GM12878 (cell line): ENCODE measurements around the gene RIPOR1. TPM values are rescaled to one million over a fixed set of nuclear protein-coding genes. Genes with fewer than 3 reads are reported as not detected.

ENCODE experiments used
- ATAC-seq: fragments of 200-7000 bp; cut with Tn5 transposase; 3 replicates; pipeline ENCODE4 v1.9.1; 2020; ENCODE audit warnings: mild to moderate bottlenecking, moderate library complexity
- BruUV-seq: library from RNA; stranded (reverse); fragments of 400-500 nt; replicated peaks from 2 replicates; lab custom pipeline; 2021; lab: Mats Ljungman, UMichigan
- CTCF ChIA-PET: fragments of 300-600 bp; sonication (Branson Sonifier 250); formaldehyde crosslinking; extraction: SDS; loops from one replicate; lab custom pipeline; 2021; ENCODE audit warnings: inconsistent platforms; lab: Yijun Ruan, JAX
- POLR2A ChIA-PET: fragments of 350-600 bp; formaldehyde crosslinking; extraction: SDS; loops from one replicate; lab custom pipeline; 2021; ENCODE audit warnings: inconsistent platforms; lab: Charles Lee
- RAD21 ChIA-PET: fragments of 300-600 bp; sonication (Branson Sonifier 250); formaldehyde crosslinking; loops from one replicate; lab custom pipeline; 2023; ENCODE audit warnings: antibody characterized with exemption; ENCODE audit not compliant: unreplicated experiment; lab: Charles Lee
- SMC1A ChIA-PET: fragments of 300-600 bp; sonication (Branson Sonifier 250); formaldehyde crosslinking; loops from one replicate; lab custom pipeline; 2023; ENCODE audit not compliant: unreplicated experiment, uncharacterized antibody; lab: Charles Lee
- DNase-seq: peaks from one replicate; pipeline ENCODE4 v3.0.0-alpha.2; 2011; ENCODE audit warnings: low read depth, low spot score
- FAIRE-seq: peaks from 3 replicates; lab custom pipeline; 2011; peaks lifted over from hg19 to GRCh38; lab: Jason Lieb, UNC
- H2AFZ ChIP-seq: 2 replicates; pipeline ENCODE4 v1.6.0; 2011; ENCODE audit warnings: low read depth, low read length, control low read depth; ENCODE audit not compliant: control insufficient read depth
- H3K27ac ChIP-seq: 2 replicates; pipeline ENCODE4 v1.5.1; 2011; ENCODE audit warnings: control low read depth; ENCODE audit not compliant: control insufficient read depth, insufficient read depth
- H3K27me3 ChIP-seq, 2 experiments: replicated peaks in 1 of 2; 2 replicates each; pipeline versions ENCODE4 v1.6.0 to v1.6.1; 2011; ENCODE audit warnings: low read length in 1 of 2; ENCODE audit not compliant: control insufficient read depth in 2 of 2, insufficient read depth in 2 of 2
- H3K36me3 ChIP-seq, 2 experiments: 2 replicates each; pipeline ENCODE4 v1.5.1; 2011; ENCODE audit warnings: low read length in 1 of 2; ENCODE audit not compliant: control insufficient read depth in 2 of 2, insufficient read depth in 2 of 2
- H3K4me1 ChIP-seq: 2 replicates; pipeline ENCODE4 v1.6.1; 2011; ENCODE audit warnings: mild to moderate bottlenecking, low read length, moderate library complexity, mixed read lengths; ENCODE audit not compliant: control insufficient read depth, insufficient read depth
- H3K4me2 ChIP-seq: 2 replicates; pipeline ENCODE4 v1.6.0; 2011; ENCODE audit warnings: control low read depth; ENCODE audit not compliant: control insufficient read depth, insufficient read depth
- H3K4me3 ChIP-seq: fragments of 200-600 bp; sonication (generic); 2 replicates; pipeline ENCODE4 v1.5.1; 2016
- H3K79me2 ChIP-seq: 2 replicates; pipeline ENCODE4 v1.6.0; 2011; ENCODE audit warnings: low read length; ENCODE audit not compliant: control insufficient read depth, insufficient read depth
- H3K9ac ChIP-seq: 2 replicates; pipeline ENCODE4 v1.8.0; 2011; ENCODE audit warnings: low read length, control low read depth, mixed read lengths; ENCODE audit not compliant: control insufficient read depth, insufficient read depth
- H3K9me3 ChIP-seq: replicated peaks from 3 replicates; pipeline ENCODE4 v1.5.1; 2011; ENCODE audit warnings: mild to moderate bottlenecking, low read length; ENCODE audit not compliant: control insufficient read depth, insufficient read depth
- H4K20me1 ChIP-seq: 2 replicates; pipeline ENCODE4 v1.6.0; 2011; ENCODE audit not compliant: control insufficient read depth, insufficient read depth
- ESRRA ChIP-seq: IDR thresholded peaks from 2 replicates; pipeline ENCODE4 v1.6.1; 2012; ENCODE audit warnings: mild to moderate bottlenecking, low read length, improper control_type of control experiment
- MEF2A ChIP-seq: IDR thresholded peaks from 2 replicates; pipeline ENCODE4 v1.6.1; 2011; ENCODE audit warnings: low read depth, mild to moderate bottlenecking, low read length, moderate library complexity; ENCODE audit not compliant: insufficient read depth
- MYB ChIP-seq: fragments of 150-350 bp; IDR thresholded peaks from 2 replicates; pipeline ENCODE4 v1.6.1; 2014; ENCODE audit warnings: mild to moderate bottlenecking, low read depth, low read length, borderline replicate concordance
- NBN ChIP-seq: fragments of 450-650 bp; IDR thresholded peaks from 2 replicates; pipeline ENCODE4 v1.6.1; 2016
- POLR2A ChIP-seq: IDR thresholded peaks from 2 replicates; pipeline ENCODE4 v1.6.1; 2011; ENCODE audit warnings: low read depth, mild to moderate bottlenecking, low read length
- POU2F2 ChIP-seq: IDR thresholded peaks from 3 replicates; pipeline ENCODE4 v1.6.1; 2011; ENCODE audit warnings: low read depth, mild to moderate bottlenecking, low read length, borderline replicate concordance
- RB1 ChIP-seq: fragments of 450-650 bp; formaldehyde crosslinking; IDR thresholded peaks from 2 replicates; pipeline ENCODE4 v1.6.1; 2017; ENCODE audit warnings: mild to moderate bottlenecking, borderline replicate concordance
- REST ChIP-seq: IDR thresholded peaks from 2 replicates; pipeline ENCODE4 v1.6.1; 2012; ENCODE audit warnings: mild to moderate bottlenecking, low read depth, low read length
- SMAD5 ChIP-seq: IDR thresholded peaks from 2 replicates; pipeline ENCODE4 v1.6.1; 2016; ENCODE audit warnings: antibody characterized with exemption, low read depth
- SPI1 ChIP-seq: IDR thresholded peaks from 2 replicates; pipeline ENCODE4 v1.6.1; 2011; ENCODE audit warnings: low read depth, mild to moderate bottlenecking, low read length, moderate library complexity, borderline replicate concordance; ENCODE audit not compliant: insufficient read depth
- USF1 ChIP-seq: IDR thresholded peaks from 2 replicates; pipeline ENCODE4 v1.6.1; 2011; ENCODE audit warnings: borderline replicate concordance, low read depth, mild to moderate bottlenecking, moderate library complexity, mixed read lengths, low read length; ENCODE audit not compliant: insufficient read depth; ENCODE audit errors: extremely low read length
- ZBTB33 ChIP-seq: fragments of 450-650 bp; IDR thresholded peaks from 2 replicates; pipeline ENCODE4 v1.6.1; 2017; ENCODE audit warnings: mild to moderate bottlenecking
- ZBTB40 ChIP-seq: fragments of 450-650 bp; IDR thresholded peaks from 2 replicates; pipeline ENCODE4 v1.6.1; 2016; ENCODE audit warnings: mild to moderate bottlenecking, moderate library complexity, borderline replicate concordance
- ZNF207 ChIP-seq: fragments of 450-650 bp; IDR thresholded peaks from 2 replicates; pipeline ENCODE4 v1.6.1; 2014; ENCODE audit warnings: antibody characterized with exemption, mild to moderate bottlenecking, borderline replicate concordance
- WGBS: methylation state at CpG from one replicate; pipeline ENCODE4 v1.1.6; 2016; ENCODE audit warnings: low lambda C conversion rate; ENCODE audit not compliant: insufficient replicate concordance, insufficient coverage; ENCODE audit errors: missing lambda C conversion rate; 5-methylcytosine and 5-hydroxymethylcytosine counted together
- in situ Hi-C: fragments of 300-500 bp; cut with MboI; formaldehyde crosslinking; loops from 9 replicates; pipeline ENCODE4 v1.14.3; 2018; ENCODE audit warnings: mixed read lengths
- intact Hi-C: fragments of 100-400 bp; cut with micrococcal nuclease; formaldehyde crosslinking; loops from one replicate; pipeline ENCODE4 v1.14.2; 2022; ENCODE audit not compliant: unreplicated experiment
- polyA plus RNA-seq, 11 experiments: library from polyadenylated mRNA; depleted of rRNA in 4 of 11; unstranded in 6 of 11; stranded (reverse) in 5 of 11; fragments of >200 nt; fragmentation: Nextera tagmentation in 4 of 11; fragmentation: Illumina TruSeq in 1 of 11; extraction: Ambion mirVana in 4 of 11; extraction: Trizol in 1 of 11; gene quantifications; 1 replicate in 1 of 11; 2 replicates in 10 of 11; pipeline versions ENCODE4 v1.2.1 to v1.2.3, GENCODE V29; 2011 to 2016; ENCODE audit warnings: inconsistent platforms in 2 of 11, missing spikeins in 2 of 11, low read depth in 1 of 11
- total RNA-seq, 4 experiments: library from RNA; depleted of rRNA in 3 of 4; stranded (reverse); fragments of >200 nt in 3 of 4; fragmentation: Illumina TruSeq in 1 of 4; extraction: Trizol in 1 of 4; gene quantifications; 2 replicates each; pipeline versions ENCODE4 v1.2.1 to v1.2.3, GENCODE V29; 2013 to 2021

Gene RIPOR1
- total and polyA plus RNA-seq, 10 of the 15 experiments (the other 5 are each of a cell fraction or from before 2014, with no cell fraction given), result 0.13 to 28.5 (median 7.0) TPM

- SMC1A ChIA-PET, result interaction anchor here (6.2 kb wide), 1 partner anchor 28 kb away, joined by 92 read pairs; no protein-coding TSS in a partner anchor
- RAD21 ChIA-PET, result interaction anchor here (12.3 kb wide), 1 partner anchor 28 kb away, joined by 172 read pairs; no protein-coding TSS in a partner anchor
- no peak for FAIRE-seq
- Histone ChIP-seq H3K4me2 (no peak overlapping the region), H3K4me3 (no peak overlapping the region), H3K9me3 (0 out of 3 replicates have a peak, but pooled peaks cover 1% of the 10 kb centered on the region), H2AFZ (no peak overlapping the region), H3K27ac (no peak overlapping the region), H3K79me2 (peaks cover 17% of the 10 kb centered on the region), H3K4me1 (peaks cover 24% of the 10 kb centered on the region), H3K27me3 (no peaks in the 10 kb centered on the region), H3K36me3 (no peaks in the 10 kb centered on the region), H3K9ac (no peak overlapping the region), H4K20me1 (no peaks in the 10 kb centered on the region)
- ATAC-seq, result no peak
- intact Hi-C loops (no loop called here), in situ Hi-C loops (no loop called here)
- CTCF ChIA-PET, result interaction anchor here (1.0 to 15.3 kb wide), 3 partner anchors 12 to 329 kb away, joined by 3 to 453 read pairs (median 7); no protein-coding TSS in a partner anchor
- POLR2A ChIA-PET, result no interaction called here
- DNase-seq, result no peak
- 53% methylated on average over 3 of the region's 3 CpGs for WGBS
- no TSS peak for BruUV-seq
- TF ChIP-seq RB1, result no peak
- no peak for TF ChIP-seq ESRRA
- no peak for TF ChIP-seq SPI1
- no peak for TF ChIP-seq ZBTB33
- no peak for TF ChIP-seq USF1
- no peak for TF ChIP-seq ZNF207
- TF ChIP-seq POLR2A, result no peak
- TF ChIP-seq NBN, result no peak
- no peak for TF ChIP-seq REST
- no peak for TF ChIP-seq MYB
- TF ChIP-seq ZBTB40, result no peak
- no peak for TF ChIP-seq MEF2A
- no peak for TF ChIP-seq POU2F2
- no peak for TF ChIP-seq SMAD5
Observed at GRCh38 chr16:67486805-67487204, 41.8 kb upstream of the RIPOR1 start.
